PFSK-1 (cell line): ENCODE measurements around the gene HNRNPF.
A peak's percentile ranks its signal among the peaks of the same experiment; 100 is the strongest.

ENCODE experiments used
- POLR2AphosphoS5 ChIP-seq: IDR thresholded peaks from 2 replicates; pipeline ENCODE4 v1.6.1; 2012; ENCODE audit warnings: low read depth, mild to moderate bottlenecking, control low read depth, low read length, moderate library complexity
- TF ChIP-seq, protein P1 (sequence below), 2 experiments: IDR thresholded peaks; 2 replicates each; pipeline versions ENCODE4 v1.6.1 to v1.8.0; 2011 to 2012; ENCODE audit warnings: low read depth in 2 of 2, low read length in 2 of 2, control low read depth in 1 of 2, inconsistent platforms in 1 of 2, mild to moderate bottlenecking in 1 of 2, moderate library complexity in 1 of 2; ENCODE audit not compliant: insufficient read depth in 1 of 2

GRCh38 chr10:43407576-43408330, 1.2 kb downstream of the HNRNPF start:
- TF ChIP-seq, protein P1, sequence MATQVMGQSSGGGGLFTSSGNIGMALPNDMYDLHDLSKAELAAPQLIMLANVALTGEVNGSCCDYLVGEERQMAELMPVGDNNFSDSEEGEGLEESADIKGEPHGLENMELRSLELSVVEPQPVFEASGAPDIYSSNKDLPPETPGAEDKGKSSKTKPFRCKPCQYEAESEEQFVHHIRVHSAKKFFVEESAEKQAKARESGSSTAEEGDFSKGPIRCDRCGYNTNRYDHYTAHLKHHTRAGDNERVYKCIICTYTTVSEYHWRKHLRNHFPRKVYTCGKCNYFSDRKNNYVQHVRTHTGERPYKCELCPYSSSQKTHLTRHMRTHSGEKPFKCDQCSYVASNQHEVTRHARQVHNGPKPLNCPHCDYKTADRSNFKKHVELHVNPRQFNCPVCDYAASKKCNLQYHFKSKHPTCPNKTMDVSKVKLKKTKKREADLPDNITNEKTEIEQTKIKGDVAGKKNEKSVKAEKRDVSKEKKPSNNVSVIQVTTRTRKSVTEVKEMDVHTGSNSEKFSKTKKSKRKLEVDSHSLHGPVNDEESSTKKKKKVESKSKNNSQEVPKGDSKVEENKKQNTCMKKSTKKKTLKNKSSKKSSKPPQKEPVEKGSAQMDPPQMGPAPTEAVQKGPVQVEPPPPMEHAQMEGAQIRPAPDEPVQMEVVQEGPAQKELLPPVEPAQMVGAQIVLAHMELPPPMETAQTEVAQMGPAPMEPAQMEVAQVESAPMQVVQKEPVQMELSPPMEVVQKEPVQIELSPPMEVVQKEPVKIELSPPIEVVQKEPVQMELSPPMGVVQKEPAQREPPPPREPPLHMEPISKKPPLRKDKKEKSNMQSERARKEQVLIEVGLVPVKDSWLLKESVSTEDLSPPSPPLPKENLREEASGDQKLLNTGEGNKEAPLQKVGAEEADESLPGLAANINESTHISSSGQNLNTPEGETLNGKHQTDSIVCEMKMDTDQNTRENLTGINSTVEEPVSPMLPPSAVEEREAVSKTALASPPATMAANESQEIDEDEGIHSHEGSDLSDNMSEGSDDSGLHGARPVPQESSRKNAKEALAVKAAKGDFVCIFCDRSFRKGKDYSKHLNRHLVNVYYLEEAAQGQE (IDR thresholded peaks at IDR 0.05; ENCODE audit: insufficient read depth in 1 of 2, low read depth in 2 of 2, low read length in 2 of 2) = peak in 1 of 2 experiments; percentile 5; a peak in 1 of 4 replicates
- peak; percentile 94 for TF ChIP-seq POLR2AphosphoS5
